A673 (cell line): ENCODE results near the gene ARHGEF7. TPM values are rescaled to one million over a fixed set of nuclear protein-coding genes. Genes with fewer than 3 reads are reported as not detected.

Experiments used
- BruUV-seq: library from RNA; stranded (reverse); fragments of 400-500 nt; replicated peaks from 2 replicates; lab custom pipeline; 2021; lab: Mats Ljungman, UMichigan
- CTCF ChIA-PET: fragments of 300-600 bp; sonication (Branson Sonifier 250); formaldehyde crosslinking; loops from one replicate; lab custom pipeline; 2022; ENCODE audit warnings: antibody characterized with exemption; lab: Charles Lee
- POLR2A ChIA-PET: fragments of 300-600 bp; sonication (Branson Sonifier 250); formaldehyde crosslinking; loops from one replicate; lab custom pipeline; 2022; ENCODE audit warnings: antibody characterized with exemption; ENCODE audit not compliant: low non-redundant PET; lab: Charles Lee
- DNase-seq: peaks from one replicate; pipeline ENCODE4 v3.0.0-alpha.2; 2015; ENCODE audit warnings: low spot score
- H3K27ac ChIP-seq: fragments of 200-600 bp; sonication (generic); 2 replicates; pipeline ENCODE4 v1.5.1; 2016; ENCODE audit warnings: mixed run types, low read depth, mild to moderate bottlenecking, mixed read lengths, antibody characterized with exemption, low read length; ENCODE audit not compliant: poor library complexity, severe bottlenecking
- H3K27me3 ChIP-seq: fragments of 200-600 bp; sonication (generic); replicated peaks from 2 replicates; pipeline ENCODE4 v1.6.1; 2017; ENCODE audit warnings: mixed run types, low read depth, mild to moderate bottlenecking, mixed read lengths, antibody characterized with exemption, low read length; ENCODE audit not compliant: insufficient read depth, poor library complexity
- H3K36me3 ChIP-seq: fragments of 200-600 bp; sonication (generic); 2 replicates; pipeline ENCODE4 v1.6.1; 2016; ENCODE audit warnings: mixed run types, mild to moderate bottlenecking, mixed read lengths, antibody characterized with exemption, low read length; ENCODE audit not compliant: insufficient read depth, poor library complexity, severe bottlenecking
- H3K4me1 ChIP-seq: fragments of 200-600 bp; sonication (generic); 2 replicates; pipeline ENCODE4 v1.6.1; 2017; ENCODE audit warnings: mixed run types, mild to moderate bottlenecking, mixed read lengths, antibody characterized with exemption, low read length; ENCODE audit not compliant: insufficient read depth, poor library complexity, severe bottlenecking
- H3K4me3 ChIP-seq: fragments of 200-600 bp; sonication (generic); 2 replicates; pipeline ENCODE4 v1.5.1; 2016; ENCODE audit warnings: low read depth, mixed run types, mild to moderate bottlenecking, mixed read lengths, low read length; ENCODE audit not compliant: poor library complexity, severe bottlenecking
- H3K9me3 ChIP-seq: fragments of 200-600 bp; sonication (generic); 2 replicates; pipeline ENCODE4 v1.6.1; 2016; ENCODE audit warnings: mixed run types, low read depth, mild to moderate bottlenecking, mixed read lengths, antibody characterized with exemption, low read length; ENCODE audit not compliant: poor library complexity, severe bottlenecking
- CTCF ChIP-seq: fragments of 300-800, 200-600 bp; sonication (generic); conservative IDR thresholded peaks from 2 replicates; pipeline ENCODE4 v1.5.1; 2017; ENCODE audit warnings: low read depth, mild to moderate bottlenecking, antibody characterized with exemption, low read length, moderate library complexity, mixed read lengths
- EZH2 ChIP-seq: fragments of 200-600 bp; sonication (generic); IDR thresholded peaks from 2 replicates; pipeline ENCODE4 v1.6.1; 2017; ENCODE audit warnings: borderline replicate concordance, low read depth, mild to moderate bottlenecking, mixed read lengths, antibody characterized with exemption, low read length; ENCODE audit not compliant: poor library complexity, severe bottlenecking
- intact Hi-C: fragments of 100-400 bp; cut with micrococcal nuclease; formaldehyde crosslinking; loops from one replicate; pipeline ENCODE4 v1.10.0; 2022; ENCODE audit not compliant: unreplicated experiment
- total RNA-seq: library from RNA; stranded (reverse); gene quantifications from 2 replicates; pipeline ENCODE4 v1.2.3, GENCODE V29; 2021

ARHGEF7 gene
- total RNA-seq, 1 experiment from 2014 or later = 39.9 TPM

- no peak for DNase-seq
- Histone ChIP-seq H3K27me3 (no peaks in the 10 kb centered on the region), H3K4me1 (no peaks in the 10 kb centered on the region), H3K4me3 (no peak overlapping the region), H3K27ac (no peak overlapping the region), H3K9me3 (no peaks in the 10 kb centered on the region), H3K36me3 (no peaks in the 10 kb centered on the region)
- BruUV-seq = no TSS peak
- no peak for TF ChIP-seq CTCF
- TF ChIP-seq EZH2 = no peak
- CTCF ChIA-PET = no interaction called here
- intact Hi-C loops = no loop called here
- POLR2A ChIA-PET = no interaction called here
Observed at GRCh38 chr13:111175935-111176334, 60.8 kb downstream of the ARHGEF7 start.

GRCh38 chr13:111176421-111176820 lies 61.3 kb downstream of the ARHGEF7 start:
- no peaks in the 10 kb centered on the region for H3K27me3 ChIP-seq
- no peaks in the 10 kb centered on the region for H3K36me3 ChIP-seq
- TF ChIP-seq EZH2 = no peak
- TF ChIP-seq CTCF = no peak
- BruUV-seq = no TSS peak
- ChIA-PET CTCF (no interaction called here), POLR2A (no interaction called here)
- DNase-seq = no peak
- no peaks in the 10 kb centered on the region for H3K4me1 ChIP-seq
- H3K27ac ChIP-seq = no peak overlapping the region
- intact Hi-C loops = no loop called here
- no peaks in the 10 kb centered on the region for H3K9me3 ChIP-seq
- H3K4me3 ChIP-seq = no peak overlapping the region

DNA sequence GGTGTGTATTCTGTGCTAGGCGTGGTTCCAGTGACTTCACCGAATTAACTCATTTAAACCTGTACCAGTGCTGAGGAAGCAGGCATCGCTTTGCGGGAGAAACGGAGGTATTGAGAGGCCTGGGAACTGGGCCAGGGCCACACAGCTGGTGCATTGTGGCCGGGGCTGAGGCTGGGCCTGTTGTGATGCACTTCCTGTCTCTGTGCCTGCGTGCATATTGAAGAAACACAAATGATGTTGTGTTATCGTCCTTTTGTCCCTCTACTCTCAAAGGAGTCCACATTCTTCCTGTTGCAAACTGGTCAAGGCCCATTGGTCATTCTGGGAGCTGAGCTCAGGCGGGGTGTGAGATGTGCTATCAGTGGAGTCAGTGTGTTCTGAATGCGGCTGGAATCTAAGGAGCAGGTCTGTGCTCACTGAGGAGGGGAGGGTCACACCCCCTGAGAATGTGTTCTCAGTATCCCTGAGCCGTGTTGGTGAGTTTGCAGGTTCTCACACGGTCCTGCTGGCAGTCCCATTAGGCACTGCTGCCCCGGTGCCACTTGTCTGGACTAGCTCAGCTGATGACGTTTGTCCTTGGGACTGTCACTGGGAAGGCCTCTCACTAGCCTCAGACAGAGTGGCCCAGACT lies 62.1 kb downstream of the ARHGEF7 start:
- no TSS peak for BruUV-seq
- Histone ChIP-seq H3K36me3 (no peaks in the 10 kb centered on the region), H3K4me3 (no peak overlapping the region), H3K4me1 (no peaks in the 10 kb centered on the region), H3K27me3 (no peaks in the 10 kb centered on the region), H3K9me3 (no peaks in the 10 kb centered on the region), H3K27ac (no peak overlapping the region)
- TF ChIP-seq EZH2 (no peak), CTCF (no peak)
- CTCF ChIA-PET = no interaction called here
- peak; percentile 25 for DNase-seq
- intact Hi-C loops = no loop called here
- POLR2A ChIA-PET = no interaction called here
